HFFc6 (cell line): ENCODE results near the gene CD63. TPM values are rescaled to one million over a fixed set of nuclear protein-coding genes. Genes with fewer than 3 reads are reported as not detected.

Source experiments
- DNase-seq: peaks from one replicate; pipeline ENCODE4 v3.0.0-alpha.2; 2018
- H3K27ac Mint-ChIP-seq: 2 replicates; pipeline ENCODE4 v1.8.0; 2020; ENCODE audit warnings: mild to moderate bottlenecking, mixed read lengths
- H3K27me3 Mint-ChIP-seq: 2 replicates; pipeline ENCODE4 v1.8.0; 2021; ENCODE audit warnings: mild to moderate bottlenecking, moderate library complexity, mixed read lengths; ENCODE audit not compliant: insufficient read depth
- H3K36me3 Mint-ChIP-seq: 2 replicates; pipeline ENCODE4 v1.8.0; 2021; ENCODE audit warnings: low read depth, mixed read lengths
- H3K4me1 Mint-ChIP-seq: 2 replicates; pipeline ENCODE4 v1.8.0; 2020; ENCODE audit warnings: low read depth, mixed read lengths
- H3K4me3 Mint-ChIP-seq: 2 replicates; pipeline ENCODE4 v1.8.0; 2020; ENCODE audit warnings: mild to moderate bottlenecking, moderate library complexity, mixed read lengths
- H3K9me3 Mint-ChIP-seq: 2 replicates; pipeline ENCODE4 v1.8.0; 2020; ENCODE audit warnings: mild to moderate bottlenecking, mixed read lengths
- CTCF ChIP-seq: fragments of 200-600 bp; sonication (generic); IDR thresholded peaks from 2 replicates; pipeline ENCODE4 v1.5.0; 2021; ENCODE audit warnings: antibody characterized with exemption, mild to moderate bottlenecking
- total RNA-seq, 6 experiments: library from RNA; stranded (reverse); fragmentation: NEBNext Ultra II Directional; extraction: Animal tissue kit (Norgen Biotek cat#: 25700); gene quantifications; 2 replicates in 1 of 6; 3 replicates in 5 of 6; pipeline ENCODE4 v1.2.3, GENCODE V29; 2021

Gene CD63
- total RNA-seq, 6 experiments from 2014 or later, result 1,860 to 2,483 (median 2,072) TPM

- Mint-ChIP-seq H3K9me3 (no peaks in the 10 kb centered on the region), H3K4me3 (no peak overlapping the region), H3K4me1 (no peaks in the 10 kb centered on the region), H3K27me3 (peaks cover 22% of the 10 kb centered on the region), H3K36me3 (no peaks in the 10 kb centered on the region), H3K27ac (no peak overlapping the region)
- no peak for TF ChIP-seq CTCF
- DNase-seq, result no peak
These were observed 41.1 kb downstream of the CD63 start for GRCh38 chr12:55687746-55688145.

- H3K27ac Mint-ChIP-seq, result no peak overlapping the region
- H3K4me3 Mint-ChIP-seq, result no peak overlapping the region
- no peak for TF ChIP-seq CTCF
- DNase-seq, result no peak
- no peaks in the 10 kb centered on the region for H3K36me3 Mint-ChIP-seq
- peaks cover 4% of the 10 kb centered on the region for H3K4me1 Mint-ChIP-seq
- peaks cover 20% of the 10 kb centered on the region for H3K27me3 Mint-ChIP-seq
- H3K9me3 Mint-ChIP-seq, result no peaks in the 10 kb centered on the region
These were observed 42.3 kb downstream of the CD63 start for GRCh38 chr12:55686366-55687010.

- Mint-ChIP-seq H3K27ac (no peak overlapping the region), H3K4me3 (no peak overlapping the region), H3K36me3 (no peaks in the 10 kb centered on the region), H3K27me3 (peaks cover 20% of the 10 kb centered on the region), H3K9me3 (no peaks in the 10 kb centered on the region), H3K4me1 (peaks cover 11% of the 10 kb centered on the region)
- DNase-seq, result no peak
- no peak for TF ChIP-seq CTCF
These were observed 43.1 kb downstream of the CD63 start for GRCh38 chr12:55685671-55686070.

GRCh38 chr12:55684761-55685370, 43.9 kb downstream of the CD63 start:
- Mint-ChIP-seq H3K9me3 (no peaks in the 10 kb centered on the region), H3K36me3 (no peaks in the 10 kb centered on the region), H3K27me3 (peaks cover 20% of the 10 kb centered on the region), H3K4me3 (no peak overlapping the region), H3K27ac (no peak overlapping the region), H3K4me1 (peaks cover 11% of the 10 kb centered on the region)
- DNase-seq, result no peak
- TF ChIP-seq CTCF, result no peak

GRCh38 chr12:55683676-55684075, 45.1 kb downstream of the CD63 start:
- Mint-ChIP-seq H3K4me1 (peaks cover 11% of the 10 kb centered on the region), H3K36me3 (no peaks in the 10 kb centered on the region), H3K4me3 (no peak overlapping the region), H3K9me3 (no peaks in the 10 kb centered on the region), H3K27ac (no peak overlapping the region), H3K27me3 (peaks cover 24% of the 10 kb centered on the region)
- no peak for TF ChIP-seq CTCF
- no peak for DNase-seq
